Tracheal epithelial cell (primary cell): Measurements from ENCODE around the gene SND1. TPM values are rescaled to one million over a fixed set of nuclear protein-coding genes. Genes with fewer than 3 reads are reported as not detected.

Experiments used
- total RNA-seq: library from RNA; depleted of rRNA; stranded (reverse); fragments of >200 nt; gene quantifications from 2 replicates; pipeline ENCODE4 v1.2.1, GENCODE V29; 2014

The SND1 gene
- 197 and 209 TPM in 2 replicates for total RNA-seq

GRCh38 chr7:127651556-127652332 lies at the start of gene SND1:
SND1 (plus strand) TSS chr7:127652194; CDS start chr7:127652374, 180 bp downstream.

GRCh38 chr7:127618042-127618441 lies 34.0 kb upstream of the SND1 start, which contains the start of gene PAX4:
PAX4 (minus strand) TSS chr7:127618142; CDS start chr7:127615928, 2,214 bp downstream.

GRCh38 chr7:128030654-128031611 lies 378.9 kb downstream of the SND1 start, which contains the start of gene LRRC4:
LRRC4 (minus strand) TSS chr7:128031437; CDS start chr7:128030640, 797 bp downstream.

Other genes starting within 250 kb of the SND1 start
- 30.6 and 37.5 TPM in 2 replicates for gene GCC1, start 66.6 kb upstream of the SND1 start, total RNA-seq
- 179 and 210 TPM in 2 replicates for gene ARF5, start 63.8 kb upstream of the SND1 start, total RNA-seq
- gene FSCN3, start 58.5 kb upstream of the SND1 start, total RNA-seq = 1.7 and 3.8 TPM in 2 replicates
- gene PAX4, start 34.1 kb upstream of the SND1 start, total RNA-seq = not detected in 2 replicates